DMS 273 treated with DMSO at 0.1 percent for 48 hours (cell line): ENCODE data around the gene DUS1L.

Source experiments
- DNase-seq: peaks from one replicate; lab custom pipeline; 2025; lab: John Stamatoyannopoulos, UW

DUS1L gene

GRCh38 chr17:82087961-82088837, 22.6 kb upstream of the DUS1L start:
- DNase-seq: no peak

- no peak for DNase-seq
Measured at GRCh38 chr17:82086941-82087906, 21.6 kb upstream of the DUS1L start.

DNA sequence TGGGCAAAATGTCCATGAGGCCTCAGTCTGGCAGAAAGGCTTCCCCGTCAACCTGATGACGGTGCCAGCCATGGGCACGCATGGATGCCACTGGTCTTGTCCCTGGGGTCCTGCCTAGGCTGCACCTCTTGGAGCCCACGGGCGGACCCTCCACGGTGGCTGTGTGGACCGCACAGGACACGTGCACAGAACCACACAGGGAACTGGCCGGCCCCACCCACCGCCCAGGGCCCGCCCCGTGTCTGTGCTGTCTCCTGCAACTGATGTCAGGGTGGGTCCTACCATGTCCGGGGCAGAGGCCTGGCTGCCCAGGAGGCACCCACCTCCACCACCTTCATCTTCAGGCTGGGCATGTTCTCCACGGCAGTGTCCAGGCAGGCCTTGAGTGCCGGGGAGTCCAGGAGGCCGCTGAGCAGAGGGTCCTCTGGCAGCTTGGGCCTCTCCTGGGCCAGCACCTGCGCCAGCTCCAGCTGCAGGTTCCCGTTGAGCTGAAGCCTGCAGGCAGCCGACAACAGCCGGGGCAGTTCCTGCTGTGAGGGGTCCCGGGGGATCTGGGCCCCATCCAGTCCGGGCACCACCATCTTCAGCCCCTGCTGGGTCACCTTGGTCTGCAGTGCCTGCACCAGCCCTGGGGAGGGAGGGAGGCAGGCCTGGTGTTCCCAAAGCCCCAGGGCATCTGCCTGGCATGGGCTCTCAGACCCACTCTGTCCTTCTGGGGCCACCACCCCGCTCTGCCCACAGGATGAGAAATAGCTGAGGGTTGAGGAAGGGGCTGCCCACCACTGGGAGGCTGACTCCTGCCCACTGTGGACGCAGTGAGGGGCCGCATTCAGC, 20.5 kb upstream of the DUS1L start:
- DNase-seq: no peak

DNA sequence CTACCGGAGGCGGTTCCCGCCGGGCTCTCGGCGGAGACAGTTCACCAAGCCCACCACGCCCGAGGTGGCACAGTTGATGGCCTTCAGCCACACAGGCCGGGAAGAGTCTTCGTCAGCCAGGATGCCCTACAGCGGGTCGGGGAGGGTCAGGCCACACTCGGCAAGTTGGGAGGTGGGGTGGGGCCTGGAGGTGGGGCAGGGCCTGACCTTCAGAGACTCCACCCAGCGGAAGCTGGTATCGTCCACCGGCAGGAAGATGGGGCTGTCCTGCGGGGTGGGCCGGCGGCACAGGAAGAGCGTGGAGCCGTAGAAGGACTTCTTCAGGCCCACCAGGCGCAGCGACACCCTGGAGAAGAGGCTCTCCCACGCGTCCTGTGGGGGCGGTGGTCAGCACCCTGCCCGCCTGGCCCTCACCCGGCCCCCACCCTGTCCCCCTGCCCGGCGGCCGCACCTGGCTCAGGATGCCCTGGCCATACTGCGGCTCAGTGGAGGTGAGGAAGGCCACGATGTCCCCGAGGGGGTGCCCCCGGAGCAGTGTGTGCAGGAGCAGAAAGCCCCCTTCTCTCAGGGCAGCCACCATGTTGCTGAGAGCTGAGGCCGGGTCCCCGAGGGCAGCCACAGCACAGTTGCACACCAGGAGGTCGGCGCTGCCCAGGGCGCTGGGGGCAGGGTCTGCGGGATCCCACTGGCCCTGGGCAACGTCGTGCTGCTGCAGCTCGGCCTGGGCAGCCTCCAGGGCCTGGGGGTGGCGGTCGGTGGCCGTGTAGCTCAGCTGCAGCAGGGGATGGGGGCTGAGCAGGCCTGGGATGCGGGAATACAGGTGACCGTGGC, 19.6 kb upstream of the DUS1L start:
- no peak for DNase-seq

DNA sequence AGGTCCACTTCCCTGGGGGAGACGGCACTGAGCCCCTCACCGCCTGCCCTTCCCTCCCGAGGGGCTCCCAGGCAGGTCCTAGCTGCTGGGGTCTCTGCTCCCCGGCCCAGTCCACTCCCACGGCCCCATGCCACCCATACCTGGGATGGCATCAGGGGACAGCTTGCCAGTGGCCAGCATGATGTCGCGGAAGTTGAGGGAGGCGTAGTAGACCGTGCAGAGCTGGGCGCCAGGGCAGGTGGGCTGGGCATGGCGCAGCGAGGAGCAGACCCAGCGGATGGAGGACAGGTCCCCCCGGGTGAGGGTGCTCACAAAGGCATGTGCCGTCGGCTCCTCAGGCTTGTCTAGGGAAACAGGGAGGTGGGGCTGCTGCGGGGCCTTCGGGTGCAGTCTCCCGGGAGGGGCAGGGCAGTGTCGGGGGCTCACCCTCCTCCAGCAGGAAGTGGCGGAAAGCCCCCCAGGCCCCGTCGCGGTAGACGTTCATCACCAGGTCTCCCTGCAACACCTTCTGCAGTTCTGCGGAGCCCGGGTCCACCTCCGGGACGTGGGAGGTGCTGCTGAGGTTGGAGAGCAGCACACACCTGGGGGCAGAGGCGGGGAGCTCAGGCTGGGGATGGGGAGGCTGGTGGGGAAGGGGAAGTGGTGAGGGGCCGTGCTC, 18.9 kb upstream of the DUS1L start:
- no peak for DNase-seq

- no peak for DNase-seq
Measured at GRCh38 chr17:82083533-82084359, 18.1 kb upstream of the DUS1L start.

DNA sequence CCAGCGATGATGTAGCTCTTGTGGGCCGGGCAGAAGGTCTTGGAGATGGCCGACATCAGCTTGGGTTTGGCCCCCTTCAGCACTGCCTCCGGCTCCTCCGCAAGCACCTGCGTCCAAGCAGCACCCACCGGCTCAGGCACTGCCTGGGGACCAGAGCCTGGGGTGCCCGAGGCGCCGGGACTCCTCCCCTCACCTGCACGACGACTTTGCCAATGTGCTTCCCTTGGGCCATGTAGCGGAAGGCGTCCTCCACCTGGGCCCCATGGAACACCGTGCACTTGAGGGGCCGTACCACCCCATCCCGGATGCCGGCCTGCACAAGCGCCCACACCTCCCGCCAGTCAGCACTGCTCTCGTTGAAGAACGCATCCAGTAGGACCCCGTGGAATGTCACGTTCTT, 17.4 kb upstream of the DUS1L start:
- no peak for DNase-seq

- DNase-seq: no peak
Measured at GRCh38 chr17:82082456-82082855, 16.9 kb upstream of the DUS1L start.

- DNase-seq: no peak
Measured at GRCh38 chr17:82081966-82082365, 16.4 kb upstream of the DUS1L start.

- no peak for DNase-seq
Measured at GRCh38 chr17:82081546-82081945, 15.9 kb upstream of the DUS1L start.

DNA sequence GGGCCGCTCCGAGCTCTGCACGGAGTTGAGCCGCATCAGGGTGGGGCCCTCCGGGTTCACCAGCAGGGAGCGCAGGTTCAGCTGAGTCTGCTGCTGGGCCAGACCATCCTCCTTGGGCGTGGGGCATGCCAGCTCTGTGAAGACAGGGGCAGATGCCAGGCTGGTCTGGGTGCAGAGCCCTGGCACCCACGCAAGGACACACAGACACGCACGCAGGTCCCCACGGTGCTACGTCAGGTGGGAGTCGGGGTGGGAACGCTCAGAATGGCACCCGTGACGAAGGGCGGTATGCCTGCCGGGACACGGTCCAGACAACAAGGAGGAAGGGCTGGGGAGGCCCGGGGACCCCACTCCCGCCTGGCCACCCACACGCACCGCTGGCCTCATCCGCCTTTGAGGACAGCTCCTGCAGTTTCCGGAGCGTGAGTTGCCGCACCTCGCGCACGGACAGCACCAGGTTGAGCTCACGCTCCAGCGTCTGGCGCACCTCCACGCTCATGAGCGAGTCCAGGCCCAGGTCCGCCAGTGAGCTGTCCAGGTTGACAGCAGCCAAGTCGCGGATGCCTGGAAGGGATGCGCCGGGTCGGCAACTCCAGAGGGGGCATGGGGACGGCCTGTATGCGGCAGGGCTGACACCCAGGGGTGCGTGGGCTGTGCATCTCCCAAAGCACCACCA, 15.3 kb upstream of the DUS1L start:
- no peak for DNase-seq

DNA sequence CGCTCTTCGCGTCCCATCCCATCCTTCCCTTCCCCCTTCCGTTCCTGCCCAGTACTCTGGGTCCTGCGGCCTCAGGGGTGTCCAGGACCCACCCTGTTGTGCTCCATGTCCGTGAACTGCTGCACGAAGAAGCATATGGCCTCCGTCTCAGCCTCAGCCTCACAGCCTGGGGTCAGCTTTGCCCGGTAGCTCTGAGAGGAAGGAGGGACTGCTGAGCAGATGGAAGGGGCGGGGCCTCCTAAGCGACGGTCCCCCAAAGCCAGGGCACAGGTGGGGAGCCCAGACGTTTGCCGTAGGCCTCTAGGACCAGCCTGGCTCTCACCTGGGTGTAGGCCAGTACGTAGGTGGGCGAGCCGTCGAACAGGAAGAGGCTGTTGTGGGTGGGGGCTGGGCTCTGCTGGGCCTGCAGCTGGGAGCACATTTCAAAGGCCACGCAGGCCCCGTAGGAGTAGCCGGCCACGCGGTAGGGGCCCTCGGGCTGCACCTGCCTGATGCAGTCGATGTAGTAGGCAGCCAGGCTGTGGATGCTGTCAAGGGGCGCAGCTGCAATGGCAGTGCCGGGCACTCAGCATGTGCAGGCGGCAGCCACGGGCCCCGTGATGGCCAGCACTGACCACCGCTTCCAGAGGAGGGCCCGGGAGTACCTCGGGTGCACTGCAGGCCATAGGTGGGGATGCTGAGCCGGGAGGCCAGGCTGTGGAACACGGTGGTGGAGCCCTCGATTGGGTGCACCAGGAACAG, 14.6 kb upstream of the DUS1L start:
- DNase-seq: no peak

DNA sequence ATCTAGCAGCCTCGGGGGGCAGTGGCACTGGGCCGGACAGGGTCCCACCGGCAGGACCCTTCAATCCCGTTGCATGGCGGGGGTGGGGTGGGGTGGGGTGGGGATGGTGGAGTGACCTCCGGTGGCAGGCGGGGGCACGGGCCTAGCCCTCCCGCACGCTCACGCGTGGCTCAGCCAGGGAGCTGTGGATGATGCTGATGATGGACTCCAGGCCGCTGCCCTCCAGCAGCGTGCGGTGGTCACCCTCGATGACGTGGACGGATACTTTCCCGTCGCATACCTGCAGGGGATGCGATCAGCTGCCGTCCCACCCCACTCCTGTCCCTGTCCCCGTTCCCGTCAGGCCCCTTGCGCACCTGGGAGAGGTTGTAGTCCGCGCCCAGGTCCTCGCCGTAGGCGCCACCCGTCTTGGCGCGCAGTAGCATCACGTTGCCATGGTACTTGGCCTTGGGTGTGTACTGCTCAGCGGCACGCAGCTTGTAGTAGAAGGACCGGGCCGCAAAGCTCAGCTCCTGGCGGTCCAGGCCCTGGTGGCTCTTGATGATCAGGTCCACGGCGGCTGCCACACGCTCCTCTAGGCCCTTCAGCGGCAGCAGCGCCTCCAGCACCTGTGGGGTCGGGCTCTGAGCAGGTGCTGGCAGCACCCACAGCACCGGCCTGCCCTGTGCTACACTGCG, 13.5 kb upstream of the DUS1L start:
- DNase-seq: no peak

- no peak for DNase-seq
Measured at GRCh38 chr17:82078433-82078832, 12.8 kb upstream of the DUS1L start.

DNA sequence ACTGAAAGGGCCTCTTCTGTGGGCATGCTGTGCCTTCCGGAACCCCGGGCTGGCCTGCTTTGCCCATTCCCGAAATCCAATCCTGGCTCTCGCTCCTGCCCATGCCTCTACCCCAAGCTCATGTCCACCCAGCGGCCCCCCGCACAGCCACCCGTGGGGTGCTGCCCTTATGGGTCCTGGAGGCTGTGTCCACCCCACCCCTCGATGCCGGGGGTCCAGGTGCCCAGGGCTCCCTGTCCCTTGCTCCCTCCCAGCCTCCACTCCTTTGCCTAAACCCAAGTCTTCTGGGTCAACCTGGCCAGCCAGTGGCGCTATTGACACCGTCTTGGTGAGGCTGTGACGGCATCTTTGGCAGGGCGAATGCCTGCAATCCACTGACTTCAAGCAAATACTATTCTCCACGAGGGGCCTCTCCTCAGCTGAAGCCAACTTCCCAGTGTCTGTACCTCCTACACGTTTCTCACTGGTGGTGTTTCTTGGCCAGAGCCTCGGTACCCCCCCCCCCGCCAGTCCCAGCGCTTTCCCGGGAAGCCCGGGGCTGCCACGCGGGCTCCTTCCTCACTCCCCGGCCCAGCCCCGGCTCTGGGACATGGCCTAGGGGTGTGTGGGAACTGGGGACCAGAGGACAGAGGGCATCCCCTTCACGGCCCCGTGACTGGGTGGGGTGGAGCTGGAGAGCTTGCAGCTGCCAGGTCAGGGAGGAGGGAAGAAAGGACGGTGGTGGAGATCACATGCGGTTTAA, 12.2 kb upstream of the DUS1L start:
- no peak for DNase-seq

DNA sequence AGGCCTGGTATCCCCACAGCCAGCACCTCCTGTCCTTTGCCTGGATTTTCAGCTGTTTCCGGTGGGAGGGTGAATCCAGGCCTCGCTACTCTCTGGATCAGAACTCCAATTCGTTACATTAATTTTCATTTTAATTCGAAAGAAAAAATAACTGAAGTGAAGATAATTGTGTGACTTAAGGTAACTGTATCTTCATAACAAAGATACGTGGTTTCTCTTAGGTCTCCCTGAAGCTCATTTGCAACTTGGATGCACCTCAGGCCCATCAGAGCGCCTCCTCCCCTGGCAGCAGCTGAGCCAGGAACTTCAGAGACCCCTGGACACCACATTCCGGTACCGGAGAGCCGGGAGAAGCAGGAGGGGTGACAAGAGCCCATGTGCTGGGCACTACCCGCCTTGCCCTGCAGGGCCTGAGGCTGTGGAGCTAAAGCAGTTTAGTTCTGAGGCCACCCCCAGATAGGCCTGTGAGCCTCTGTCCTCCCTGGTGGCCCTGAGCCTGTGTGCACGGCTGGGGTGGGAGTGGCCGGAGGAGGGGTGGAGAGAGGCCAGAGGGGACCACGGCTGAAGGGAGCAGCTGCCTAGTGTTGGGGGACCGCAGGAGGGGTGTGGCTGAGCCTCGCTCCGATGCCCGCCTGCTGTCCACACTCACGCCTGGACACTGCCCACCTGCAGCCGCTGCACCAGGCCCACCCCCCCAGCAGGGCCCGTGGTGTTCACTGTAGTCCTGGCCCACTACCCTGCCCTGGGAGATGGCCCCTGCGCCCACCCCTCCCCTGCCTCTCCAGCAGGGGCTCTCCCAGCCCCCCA, 11.4 kb upstream of the DUS1L start:
- no peak for DNase-seq
